A673 (cell line): ENCODE data around the gene TRIM32.

Source experiments
- EZH2 ChIP-seq: fragments of 200-600 bp; sonication (generic); IDR thresholded peaks from 2 replicates; pipeline ENCODE4 v1.6.1; 2017; ENCODE audit warnings: borderline replicate concordance, low read depth, mild to moderate bottlenecking, mixed read lengths, antibody characterized with exemption, low read length; ENCODE audit not compliant: poor library complexity, severe bottlenecking
- TF ChIP-seq, protein P1 (sequence below): fragments of 300-800, 200-600 bp; sonication (generic); conservative IDR thresholded peaks from 2 replicates; pipeline ENCODE4 v1.5.1; 2017; ENCODE audit warnings: low read depth, mild to moderate bottlenecking, antibody characterized with exemption, low read length, moderate library complexity, mixed read lengths

DNA sequence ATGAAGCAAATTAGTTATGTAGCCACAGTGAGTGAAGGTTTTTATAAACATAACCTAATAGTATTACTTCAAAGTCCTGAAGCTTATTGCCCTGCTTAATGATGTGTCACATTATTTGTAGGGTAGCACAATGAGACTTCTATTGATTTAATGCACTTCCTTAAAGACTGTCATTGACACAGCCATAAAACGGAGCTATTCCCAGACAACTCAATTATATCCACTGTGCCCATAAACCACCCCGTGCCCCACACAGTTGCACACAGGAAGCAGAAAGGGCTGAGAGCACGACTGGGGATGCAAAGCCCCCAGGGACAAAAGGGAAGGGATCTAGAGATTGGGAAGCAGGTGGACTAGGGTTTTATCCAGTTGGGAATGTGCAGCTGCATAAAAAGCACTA, 37.0 kb downstream of the TRIM32 start:
- TF ChIP-seq, protein P1, sequence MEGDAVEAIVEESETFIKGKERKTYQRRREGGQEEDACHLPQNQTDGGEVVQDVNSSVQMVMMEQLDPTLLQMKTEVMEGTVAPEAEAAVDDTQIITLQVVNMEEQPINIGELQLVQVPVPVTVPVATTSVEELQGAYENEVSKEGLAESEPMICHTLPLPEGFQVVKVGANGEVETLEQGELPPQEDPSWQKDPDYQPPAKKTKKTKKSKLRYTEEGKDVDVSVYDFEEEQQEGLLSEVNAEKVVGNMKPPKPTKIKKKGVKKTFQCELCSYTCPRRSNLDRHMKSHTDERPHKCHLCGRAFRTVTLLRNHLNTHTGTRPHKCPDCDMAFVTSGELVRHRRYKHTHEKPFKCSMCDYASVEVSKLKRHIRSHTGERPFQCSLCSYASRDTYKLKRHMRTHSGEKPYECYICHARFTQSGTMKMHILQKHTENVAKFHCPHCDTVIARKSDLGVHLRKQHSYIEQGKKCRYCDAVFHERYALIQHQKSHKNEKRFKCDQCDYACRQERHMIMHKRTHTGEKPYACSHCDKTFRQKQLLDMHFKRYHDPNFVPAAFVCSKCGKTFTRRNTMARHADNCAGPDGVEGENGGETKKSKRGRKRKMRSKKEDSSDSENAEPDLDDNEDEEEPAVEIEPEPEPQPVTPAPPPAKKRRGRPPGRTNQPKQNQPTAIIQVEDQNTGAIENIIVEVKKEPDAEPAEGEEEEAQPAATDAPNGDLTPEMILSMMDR, result no peak
- no peak for TF ChIP-seq EZH2
